ENCODE data around the gene ZNF469. TPM values are rescaled to one million over a fixed set of nuclear protein-coding genes. Genes with fewer than 3 reads are reported as not detected.

ZNF469 gene
- total RNA-seq, 4 donors from 2014 or later, result 0.03 to 0.16 (median 0.07) TPM

DNA sequence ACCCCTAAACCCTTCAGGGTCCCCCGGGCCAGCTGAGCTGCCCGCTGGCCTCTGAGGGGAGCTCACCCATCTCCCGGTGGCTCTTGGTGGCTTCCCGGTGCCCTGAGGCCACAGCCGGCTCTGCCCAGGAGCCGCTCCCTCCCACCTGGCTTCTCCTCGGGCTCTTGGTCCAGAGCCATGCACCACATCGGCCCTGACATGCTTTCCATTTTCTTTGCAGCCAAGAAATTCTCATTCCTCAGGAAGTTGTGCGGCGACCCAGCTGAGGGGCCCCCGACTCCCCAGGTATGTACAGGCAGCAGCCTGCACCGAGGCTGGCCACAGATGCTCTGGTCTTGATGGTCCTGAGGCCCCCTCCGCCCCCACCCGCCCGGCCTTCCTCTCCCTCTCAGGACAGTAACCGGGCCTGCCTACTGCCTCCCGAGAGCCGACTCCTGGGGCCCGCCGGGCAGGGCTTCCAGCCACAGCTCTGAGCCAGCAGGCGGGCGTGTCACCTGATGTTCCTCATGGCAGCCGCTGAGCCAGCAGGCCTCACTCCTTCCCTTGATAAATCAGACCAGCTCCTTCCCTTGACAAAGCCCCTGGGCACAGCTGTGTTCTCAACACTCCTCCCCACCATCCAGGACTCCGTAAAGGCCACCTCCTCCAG lies 42.0 kb downstream of the ZNF469 start:
- intact Hi-C loops (cut with DNase I; ENCODE audit: low total_unique reads) (no loop called here), in situ Hi-C loops (cut with MboI; ENCODE audit: low sequenced_read_pairs in 4 of 4) (loop anchor here in 3 of 4 donors (25.0 kb wide), 2 partner anchors 138 to 237 kb away; partner anchors contain the start of gene ZC3H18 (in 1 of the 3))
- Histone ChIP-seq H3K27ac (no peak overlapping the region), H3K9me3 (no peaks in the 10 kb centered on the region), H3K4me3 (no peak overlapping the region), H3K27me3 (peaks cover 4 to 11% (median 8%) of the 10 kb centered on the region in 3 donors), H3K36me3 (no peaks in the 10 kb centered on the region), H3K4me1 (peaks cover 0 to 3% of the 10 kb centered on the region in 2 donors)
- ATAC-seq (no peak), DNase-seq (no peak)
- TF ChIP-seq, protein P1, sequence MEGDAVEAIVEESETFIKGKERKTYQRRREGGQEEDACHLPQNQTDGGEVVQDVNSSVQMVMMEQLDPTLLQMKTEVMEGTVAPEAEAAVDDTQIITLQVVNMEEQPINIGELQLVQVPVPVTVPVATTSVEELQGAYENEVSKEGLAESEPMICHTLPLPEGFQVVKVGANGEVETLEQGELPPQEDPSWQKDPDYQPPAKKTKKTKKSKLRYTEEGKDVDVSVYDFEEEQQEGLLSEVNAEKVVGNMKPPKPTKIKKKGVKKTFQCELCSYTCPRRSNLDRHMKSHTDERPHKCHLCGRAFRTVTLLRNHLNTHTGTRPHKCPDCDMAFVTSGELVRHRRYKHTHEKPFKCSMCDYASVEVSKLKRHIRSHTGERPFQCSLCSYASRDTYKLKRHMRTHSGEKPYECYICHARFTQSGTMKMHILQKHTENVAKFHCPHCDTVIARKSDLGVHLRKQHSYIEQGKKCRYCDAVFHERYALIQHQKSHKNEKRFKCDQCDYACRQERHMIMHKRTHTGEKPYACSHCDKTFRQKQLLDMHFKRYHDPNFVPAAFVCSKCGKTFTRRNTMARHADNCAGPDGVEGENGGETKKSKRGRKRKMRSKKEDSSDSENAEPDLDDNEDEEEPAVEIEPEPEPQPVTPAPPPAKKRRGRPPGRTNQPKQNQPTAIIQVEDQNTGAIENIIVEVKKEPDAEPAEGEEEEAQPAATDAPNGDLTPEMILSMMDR (IDR thresholded peaks at IDR 0.05 in 4 of 5, conservative IDR thresholded peaks at IDR 0.05 in 1 of 5), result no peak

DNA sequence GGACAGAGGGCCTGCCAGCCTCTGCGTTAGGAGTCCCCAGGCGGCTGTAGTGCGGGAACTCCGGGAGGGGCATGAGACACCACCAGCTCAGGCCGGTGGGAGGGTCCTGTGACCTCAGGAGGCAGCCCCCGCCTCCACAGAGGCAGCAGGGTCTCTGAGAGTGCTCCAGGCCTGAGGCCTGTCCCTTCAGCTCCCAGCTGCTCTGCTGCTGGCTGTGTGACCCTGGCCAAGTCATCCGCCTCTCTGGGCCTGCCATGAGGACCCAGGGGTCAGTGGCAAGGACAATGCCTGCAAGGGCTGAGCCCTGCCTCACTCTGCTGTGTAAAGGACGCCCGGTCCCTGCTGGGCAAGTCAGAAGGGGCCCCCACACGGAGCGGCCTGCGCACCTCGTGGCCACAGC lies 43.3 kb downstream of the ZNF469 start:
- H3K27ac ChIP-seq, result no peak overlapping the region
- H3K9me3 ChIP-seq, result no peaks in the 10 kb centered on the region
- H3K36me3 ChIP-seq, result no peaks in the 10 kb centered on the region
- ATAC-seq (no peak), DNase-seq (no peak)
- H3K4me3 ChIP-seq, result no peak overlapping the region
- in situ Hi-C loops (cut with MboI; ENCODE audit: low sequenced_read_pairs in 4 of 4) (loop anchor here in 1 of 4 donors (25.0 kb wide), 1 partner anchor 136 kb away; the partner anchor contains the start of gene ZC3H18), intact Hi-C loops (cut with DNase I; ENCODE audit: low total_unique reads) (no loop called here)
- TF ChIP-seq, protein P1 (IDR thresholded peaks at IDR 0.05 in 4 of 5, conservative IDR thresholded peaks at IDR 0.05 in 1 of 5), result no peak
- TF ChIP-seq POLR2A (IDR thresholded peaks at IDR 0.05), result no peak
- peaks cover 0 to 6% of the 10 kb centered on the region in 2 donors for H3K4me1 ChIP-seq
- peaks cover 14 to 21% (median 20%) of the 10 kb centered on the region in 3 donors for H3K27me3 ChIP-seq

DNA sequence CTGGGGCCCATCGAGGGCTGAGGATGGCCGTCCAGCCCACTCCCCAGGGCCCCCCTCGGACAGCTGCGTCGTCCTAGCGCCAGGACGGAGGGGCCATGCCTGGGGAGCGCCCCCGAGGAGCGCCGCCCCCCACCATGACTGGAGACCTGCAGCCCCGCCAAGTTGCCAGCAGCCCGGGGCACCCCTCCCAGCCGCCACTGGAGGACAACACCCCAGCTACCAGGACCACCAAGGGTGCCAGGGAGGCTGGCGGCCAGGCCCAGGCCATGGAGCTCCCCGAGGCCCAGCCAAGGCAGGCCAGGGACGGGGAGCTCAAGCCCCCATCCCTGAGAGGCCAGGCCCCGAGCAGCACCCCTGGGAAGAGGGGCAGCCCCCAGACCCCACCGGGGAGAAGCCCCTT lies 44.6 kb downstream of the ZNF469 start:
- no peak for DNase-seq
- Histone ChIP-seq H3K36me3 (no peaks in the 10 kb centered on the region), H3K4me3 (no peak overlapping the region), H3K9me3 (no peaks in the 10 kb centered on the region), H3K27ac (no peak overlapping the region), H3K27me3 (peaks cover 23 to 35% (median 31%) of the 10 kb centered on the region in 3 donors), H3K4me1 (peaks cover 0 to 11% of the 10 kb centered on the region in 2 donors)
- TF ChIP-seq POLR2A (IDR thresholded peaks at IDR 0.05), result no peak
- TF ChIP-seq, protein P1 (IDR thresholded peaks at IDR 0.05 in 4 of 5, conservative IDR thresholded peaks at IDR 0.05 in 1 of 5), result no peak
- in situ Hi-C loops (cut with MboI; ENCODE audit: low sequenced_read_pairs in 4 of 4) (loop anchor here in 1 of 4 donors (25.0 kb wide), 1 partner anchor 135 kb away; the partner anchor contains the start of gene ZC3H18), intact Hi-C loops (cut with DNase I; ENCODE audit: low total_unique reads) (no loop called here)
- ATAC-seq, result no peak

DNA sequence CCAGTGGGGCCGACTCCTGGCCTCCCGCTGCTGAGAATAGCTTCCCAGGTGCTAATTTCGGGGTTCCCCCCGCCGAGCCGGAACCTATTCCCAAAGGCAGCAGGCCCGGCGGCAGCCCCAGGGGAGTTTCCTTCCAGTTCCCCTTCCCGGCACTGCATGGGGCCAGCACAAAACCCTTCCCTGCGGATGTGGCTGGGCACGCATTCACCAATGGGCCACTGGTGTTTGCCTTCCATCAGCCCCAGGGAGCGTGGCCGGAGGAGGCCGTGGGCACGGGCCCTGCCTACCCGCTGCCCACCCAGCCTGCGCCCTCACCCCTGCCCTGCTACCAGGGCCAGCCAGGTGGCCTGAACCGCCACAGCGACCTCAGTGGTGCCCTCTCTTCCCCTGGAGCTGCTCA lies 45.4 kb downstream of the ZNF469 start:
- no peak overlapping the region for H3K27ac ChIP-seq
- H3K27me3 ChIP-seq, result peaks cover 27 to 39% (median 35%) of the 10 kb centered on the region in 3 donors
- no peak for TF ChIP-seq POLR2A (IDR thresholded peaks at IDR 0.05)
- TF ChIP-seq, protein P1 (IDR thresholded peaks at IDR 0.05 in 4 of 5, conservative IDR thresholded peaks at IDR 0.05 in 1 of 5), result no peak
- ATAC-seq (no peak), DNase-seq (no peak)
- H3K4me1 ChIP-seq, result peaks cover 0 to 11% of the 10 kb centered on the region in 2 donors
- in situ Hi-C loops (cut with MboI; ENCODE audit: low sequenced_read_pairs in 4 of 4) (loop anchor here in 1 of 4 donors (25.0 kb wide), 1 partner anchor 134 kb away; the partner anchor contains the start of gene ZC3H18), intact Hi-C loops (cut with DNase I; ENCODE audit: low total_unique reads) (no loop called here)
- H3K9me3 ChIP-seq, result no peaks in the 10 kb centered on the region
- no peaks in the 10 kb centered on the region for H3K36me3 ChIP-seq
- H3K4me3 ChIP-seq, result no peak overlapping the region
